OCI-LY1 (cell line): ENCODE results near the gene BCAP31.
"Not testable (repeated sequence)": the region's sequence is repeated elsewhere in the genome, so short reads cannot be mapped to it uniquely, and the experiment has no call there.

Source experiments
- H2AFZ ChIP-seq: fragments of 200-600 bp; sonication (generic), shearing (Covaris generic); 2 replicates; pipeline ENCODE4 v1.6.0; 2014; ENCODE audit warnings: antibody characterized with exemption, mild to moderate bottlenecking, low read length
- H3F3A ChIP-seq: fragments of 200-600 bp; sonication (generic), shearing (Covaris generic); 2 replicates; pipeline ENCODE4 v1.6.0; 2014; ENCODE audit warnings: mild to moderate bottlenecking, antibody characterized with exemption, low read length, moderate library complexity; ENCODE audit not compliant: insufficient read depth
- H3K27ac ChIP-seq: fragments of 200-600 bp; sonication (generic); 2 replicates; pipeline ENCODE4 v1.5.1; 2014; ENCODE audit warnings: low read length, mixed run types, mild to moderate bottlenecking, low read depth; ENCODE audit not compliant: poor library complexity, severe bottlenecking
- H3K27me3 ChIP-seq: fragments of 200-600 bp; sonication (generic); 2 replicates; pipeline ENCODE4 v1.6.0; 2014; ENCODE audit warnings: antibody characterized with exemption, mild to moderate bottlenecking, low read length, moderate library complexity; ENCODE audit not compliant: insufficient read depth
- H3K36me3 ChIP-seq: fragments of 200-600 bp; sonication (generic); 2 replicates; pipeline ENCODE4 v1.6.1; 2014; ENCODE audit warnings: mild to moderate bottlenecking, antibody characterized with exemption, low read length, moderate library complexity, mixed read lengths; ENCODE audit not compliant: insufficient read depth
- H3K4me1 ChIP-seq: fragments of 200-600 bp; sonication (generic); 2 replicates; pipeline ENCODE4 v1.5.1; 2014; ENCODE audit warnings: mild to moderate bottlenecking, low read length, moderate library complexity; ENCODE audit not compliant: insufficient read depth, severe bottlenecking
- H3K4me2 ChIP-seq: fragments of 200-600 bp; sonication (generic), shearing (Covaris generic); 2 replicates; pipeline ENCODE4 v1.6.1; 2014; ENCODE audit warnings: low read length
- H3K4me3 ChIP-seq: fragments of 200-600 bp; sonication (generic); 2 replicates; pipeline ENCODE4 v1.5.1; 2014; ENCODE audit warnings: low read length, low read depth, mild to moderate bottlenecking, mixed read lengths; ENCODE audit not compliant: poor library complexity, severe bottlenecking
- H3K79me2 ChIP-seq: fragments of 200-600 bp; shearing (Covaris generic); 2 replicates; pipeline ENCODE4 v1.6.1; 2016; ENCODE audit warnings: mixed run types, low read length, mixed read lengths; ENCODE audit not compliant: insufficient read depth
- H3K9ac ChIP-seq: fragments of 200-600 bp; sonication (generic), shearing (Covaris generic); 2 replicates; pipeline ENCODE4 v1.6.1; 2014; ENCODE audit warnings: mild to moderate bottlenecking, low read length, mixed read lengths
- H3K9me2 ChIP-seq: fragments of 200-600 bp; sonication (generic), shearing (Covaris generic); 2 replicates; pipeline ENCODE4 v1.6.1; 2014; ENCODE audit warnings: low read depth, mild to moderate bottlenecking, low read length, mixed read lengths
- H3K9me3 ChIP-seq: fragments of 200-600 bp; shearing (Covaris generic); 2 replicates; pipeline ENCODE4 v1.6.1; 2014; ENCODE audit warnings: low read length, mixed read lengths
- H4K20me1 ChIP-seq: fragments of 200-600 bp; sonication (generic), shearing (Covaris generic); 2 replicates; pipeline ENCODE4 v1.6.0; 2016; ENCODE audit warnings: mild to moderate bottlenecking, low read length; ENCODE audit not compliant: insufficient read depth
- EZH2 ChIP-seq: fragments of 200-600 bp; sonication (generic), shearing (Covaris generic); IDR thresholded peaks from 2 replicates; pipeline ENCODE4 v1.8.0; 2017; ENCODE audit warnings: borderline replicate concordance, mixed run types, mild to moderate bottlenecking, antibody characterized with exemption, low read length, moderate library complexity, mixed read lengths
- TF ChIP-seq, protein P1 (sequence below): fragments of 200-600 bp; sonication (generic), shearing (Covaris generic); IDR thresholded peaks from 2 replicates; pipeline ENCODE4 v1.5.1; 2017; ENCODE audit warnings: mild to moderate bottlenecking, antibody characterized with exemption, low read length, moderate library complexity, mixed read lengths

Gene BCAP31

DNA sequence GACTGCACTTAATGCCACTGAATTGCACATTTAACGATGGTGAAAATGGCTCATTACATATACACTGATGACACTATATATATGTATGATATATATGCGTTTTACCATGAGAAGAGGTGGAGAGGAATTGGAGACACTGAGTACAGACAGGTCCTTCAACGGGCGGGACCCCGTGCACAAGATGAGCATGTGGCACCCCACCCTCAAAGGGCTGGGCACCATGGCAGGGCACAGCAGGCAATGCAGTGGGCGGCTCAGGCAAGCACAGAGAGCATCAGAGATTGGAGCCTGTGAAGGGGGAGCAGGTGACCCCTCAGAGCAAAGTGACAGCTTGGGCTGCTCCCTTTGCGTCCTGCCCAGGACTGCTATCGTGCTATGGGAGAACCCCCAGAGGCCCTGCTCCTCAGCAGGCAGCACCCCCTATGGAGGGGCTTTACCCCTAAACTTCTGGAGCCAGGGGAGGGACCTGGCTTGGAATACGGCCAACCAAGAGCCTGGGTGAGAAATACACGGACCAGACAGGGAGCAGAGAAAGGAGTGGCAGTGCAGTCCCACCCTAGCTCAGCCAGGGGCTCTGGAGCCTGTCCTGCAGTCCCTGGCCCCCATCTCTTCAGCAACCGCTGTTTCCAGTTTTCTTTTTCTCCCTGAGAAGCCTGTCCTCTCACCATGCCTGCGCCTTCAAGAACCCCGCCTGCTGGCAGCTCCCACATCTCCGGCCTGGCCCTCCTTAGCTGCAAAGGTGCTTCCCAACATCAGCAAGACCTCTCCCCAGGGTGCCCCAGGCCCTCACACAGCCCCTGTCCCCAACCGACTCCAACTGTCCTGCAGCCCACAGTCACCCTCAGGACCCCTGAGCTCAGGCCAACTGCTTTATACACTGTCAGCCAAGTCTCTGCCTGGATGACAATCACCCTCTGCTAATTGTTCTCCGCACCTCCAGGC, 26.0 kb downstream of the BCAP31 start:
- Histone ChIP-seq H3K36me3 (peaks cover 5% of the 10 kb centered on the region), H3K27ac (no peak overlapping the region), H3K27me3 (no peaks in the 10 kb centered on the region), H3K79me2 (no peaks in the 10 kb centered on the region), H3K4me2 (no peak overlapping the region), H3K4me1 (no peaks in the 10 kb centered on the region), H3K4me3 (no peak overlapping the region), H2AFZ (no peak overlapping the region), H3K9me2 (no peaks in the 10 kb centered on the region), H4K20me1 (no peaks in the 10 kb centered on the region), H3K9me3 (no peaks in the 10 kb centered on the region), H3K9ac (no peak overlapping the region), H3F3A (no peaks in the 10 kb centered on the region)
- TF ChIP-seq EZH2: no peak
- TF ChIP-seq, protein P1, sequence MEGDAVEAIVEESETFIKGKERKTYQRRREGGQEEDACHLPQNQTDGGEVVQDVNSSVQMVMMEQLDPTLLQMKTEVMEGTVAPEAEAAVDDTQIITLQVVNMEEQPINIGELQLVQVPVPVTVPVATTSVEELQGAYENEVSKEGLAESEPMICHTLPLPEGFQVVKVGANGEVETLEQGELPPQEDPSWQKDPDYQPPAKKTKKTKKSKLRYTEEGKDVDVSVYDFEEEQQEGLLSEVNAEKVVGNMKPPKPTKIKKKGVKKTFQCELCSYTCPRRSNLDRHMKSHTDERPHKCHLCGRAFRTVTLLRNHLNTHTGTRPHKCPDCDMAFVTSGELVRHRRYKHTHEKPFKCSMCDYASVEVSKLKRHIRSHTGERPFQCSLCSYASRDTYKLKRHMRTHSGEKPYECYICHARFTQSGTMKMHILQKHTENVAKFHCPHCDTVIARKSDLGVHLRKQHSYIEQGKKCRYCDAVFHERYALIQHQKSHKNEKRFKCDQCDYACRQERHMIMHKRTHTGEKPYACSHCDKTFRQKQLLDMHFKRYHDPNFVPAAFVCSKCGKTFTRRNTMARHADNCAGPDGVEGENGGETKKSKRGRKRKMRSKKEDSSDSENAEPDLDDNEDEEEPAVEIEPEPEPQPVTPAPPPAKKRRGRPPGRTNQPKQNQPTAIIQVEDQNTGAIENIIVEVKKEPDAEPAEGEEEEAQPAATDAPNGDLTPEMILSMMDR: no peak

DNA sequence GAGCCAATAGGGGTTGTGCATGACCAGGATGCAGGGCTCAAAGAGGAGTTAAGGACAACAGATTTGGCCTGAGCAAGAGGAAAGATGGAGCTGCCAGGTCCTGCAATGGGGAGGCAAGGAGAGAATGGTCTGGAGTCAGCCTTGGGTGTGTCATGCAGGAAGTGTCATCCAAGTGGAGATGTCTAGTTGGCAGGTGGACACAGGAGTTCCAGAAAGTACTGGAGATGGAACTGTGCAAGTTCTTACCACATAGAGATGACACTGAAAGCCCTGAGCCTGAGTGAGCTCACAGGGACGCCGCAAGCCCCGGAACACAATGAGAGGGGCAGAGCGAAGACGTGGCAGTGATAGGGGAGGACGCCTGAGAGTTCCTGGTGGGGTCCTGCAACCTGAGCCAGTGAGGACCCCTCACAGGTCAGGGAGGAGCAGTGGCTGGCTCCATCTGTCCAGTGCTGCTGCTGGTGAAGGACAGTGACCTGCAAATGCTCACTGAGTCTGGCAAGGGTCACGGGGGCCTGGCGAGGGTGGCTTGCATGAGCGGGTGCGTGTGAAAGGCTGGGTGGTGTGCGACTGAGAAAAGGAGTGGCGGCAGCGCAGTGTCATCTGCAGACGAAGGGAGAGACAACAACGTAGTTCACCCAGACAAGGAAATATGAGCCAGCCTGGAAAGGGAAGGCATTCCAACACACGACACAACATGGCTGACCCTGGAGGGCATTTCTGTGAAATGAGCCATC, 27.0 kb downstream of the BCAP31 start:
- H3K4me1 ChIP-seq, H3K9me3 ChIP-seq, H2AFZ ChIP-seq, H3K4me3 ChIP-seq, H3K9me2 ChIP-seq, H3K36me3 ChIP-seq, H3K79me2 ChIP-seq, H3K27me3 ChIP-seq, H4K20me1 ChIP-seq, H3F3A ChIP-seq, H3K4me2 ChIP-seq, H3K27ac ChIP-seq, H3K9ac ChIP-seq: not testable (repeated sequence)

DNA sequence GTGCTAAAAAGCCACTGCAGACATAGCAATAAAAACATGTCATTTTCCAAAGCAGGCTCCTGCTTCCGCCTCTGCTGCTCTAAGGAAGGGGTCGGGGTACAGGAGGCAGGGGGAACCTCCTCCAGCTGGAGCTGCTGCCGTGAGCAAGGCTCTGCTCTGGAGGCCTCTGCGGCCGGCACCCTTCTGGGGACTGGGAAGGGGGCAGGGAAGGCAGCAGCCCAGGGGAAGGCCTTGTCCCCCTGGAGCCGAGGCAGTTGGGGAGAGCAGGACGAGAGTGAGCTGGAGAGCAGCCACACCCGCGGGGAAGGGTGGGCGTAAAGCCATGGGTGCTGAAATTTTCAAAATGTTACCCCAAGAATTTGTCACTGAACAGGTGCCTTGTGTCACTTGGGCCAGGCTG, 27.6 kb downstream of the BCAP31 start:
- not testable (repeated sequence) for H3K27ac ChIP-seq, H3K9ac ChIP-seq, H3K79me2 ChIP-seq, H3F3A ChIP-seq, H3K36me3 ChIP-seq, H3K4me1 ChIP-seq, H2AFZ ChIP-seq, H3K9me3 ChIP-seq, H3K4me2 ChIP-seq, H4K20me1 ChIP-seq, H3K4me3 ChIP-seq, H3K27me3 ChIP-seq, H3K9me2 ChIP-seq

DNA sequence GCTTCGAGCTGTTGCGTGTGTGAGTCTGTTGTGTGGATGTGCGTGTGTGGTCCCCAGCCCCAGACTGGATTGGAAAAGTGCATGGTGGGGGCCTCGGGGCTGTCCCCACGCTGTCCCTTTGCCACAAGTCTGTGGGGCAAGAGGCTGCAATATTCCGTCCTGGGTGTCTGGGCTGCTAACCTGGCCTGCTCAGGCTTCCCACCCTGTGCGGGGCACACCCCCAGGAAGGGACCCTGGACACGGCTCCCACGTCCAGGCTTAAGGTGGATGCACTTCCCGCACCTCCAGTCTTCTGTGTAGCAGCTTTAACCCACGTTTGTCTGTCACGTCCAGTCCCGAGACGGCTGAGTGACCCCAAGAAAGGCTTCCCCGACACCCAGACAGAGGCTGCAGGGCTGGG, 28.1 kb downstream of the BCAP31 start:
- TF ChIP-seq EZH2: no peak
- TF ChIP-seq, protein P1: no peak
- no peaks in the 10 kb centered on the region for H3K27me3 ChIP-seq

More for the DNA sequence above, 28.1 kb downstream of the BCAP31 start:
- Histone ChIP-seq H3K9me2 (no peaks in the 10 kb centered on the region), H3K79me2 (no peaks in the 10 kb centered on the region), H3K9ac (no peak overlapping the region), H3K36me3 (peaks cover 5% of the 10 kb centered on the region; the same call in 1 of the 2 replicates), H3K4me1 (no peaks in the 10 kb centered on the region), H2AFZ (no peak overlapping the region), H3K4me3 (no peak overlapping the region), H4K20me1 (no peaks in the 10 kb centered on the region), H3F3A (no peaks in the 10 kb centered on the region), H3K27ac (no peak overlapping the region), H3K4me2 (no peak overlapping the region), H3K9me3 (no peaks in the 10 kb centered on the region)
